ENCODE data around the gene PLBD1.

GRCh38 chr12:14588571-14588970 lies 20.9 kb upstream of the PLBD1 start:
- TF ChIP-seq CTCF (conservative IDR thresholded peaks at IDR 0.05 in 1 of 2, IDR thresholded peaks at IDR 0.05 in 1 of 2; ENCODE audit: low read depth in 1 of 2, low read length in 2 of 2) (no peak), EZH2 (IDR thresholded peaks at IDR 0.05; ENCODE audit: low read length, missing control alignments) (no peak)

All from fibroblast of lung (primary cell).